Neural progenitor cell (in vitro differentiated cells): Measurements from ENCODE around the gene ARAF. TPM values are rescaled to one million over a fixed set of nuclear protein-coding genes. Genes with fewer than 3 reads are reported as not detected.

ENCODE experiments used
- DNase-seq: peaks from one replicate; pipeline ENCODE4 v3.0.0-alpha.2; 2016; ENCODE audit warnings: low spot score
- H2AFZ ChIP-seq: fragments of 200-600 bp; sonication (generic); replicated peaks from 2 replicates; pipeline ENCODE4 v1.6.1; 2016; ENCODE audit warnings: antibody characterized with exemption
- H3F3A ChIP-seq: fragments of 200-600 bp; sonication (generic); 2 replicates; pipeline ENCODE4 v1.6.1; 2016; ENCODE audit warnings: antibody characterized with exemption, low read depth
- H3K27ac ChIP-seq: fragments of 200-600 bp; sonication (generic); 2 replicates; pipeline ENCODE4 v1.5.1; 2016; ENCODE audit warnings: mild to moderate bottlenecking
- H3K27me3 ChIP-seq: fragments of 200-600 bp; sonication (generic); 2 replicates; pipeline ENCODE4 v1.6.1; 2016; ENCODE audit warnings: mild to moderate bottlenecking, moderate library complexity
- H3K36me3 ChIP-seq: fragments of 200-600 bp; sonication (generic); 2 replicates; pipeline ENCODE4 v1.5.1; 2016
- H3K4me1 ChIP-seq: fragments of 200-600 bp; sonication (generic); 2 replicates; pipeline ENCODE4 v1.6.1; 2016; ENCODE audit warnings: mixed run types
- H3K4me2 ChIP-seq: fragments of 200-600 bp; sonication (generic); 2 replicates; pipeline ENCODE4 v1.6.1; 2016
- H3K4me3 ChIP-seq: fragments of 200-600 bp; sonication (generic); 2 replicates; pipeline ENCODE4 v1.5.1; 2016
- H3K79me2 ChIP-seq: fragments of 200-600 bp; sonication (generic); 2 replicates; pipeline ENCODE4 v1.6.1; 2016; ENCODE audit warnings: low read depth
- H3K9ac ChIP-seq: fragments of 200-600 bp; sonication (generic); 2 replicates; pipeline ENCODE4 v1.6.1; 2016
- H3K9me3 ChIP-seq: fragments of 200-600 bp; sonication (generic); 2 replicates; pipeline ENCODE4 v1.5.1; 2016; ENCODE audit warnings: low read depth
- H4K20me1 ChIP-seq: fragments of 200-600 bp; sonication (generic); 2 replicates; pipeline ENCODE4 v1.6.1; 2016; ENCODE audit warnings: low read depth
- H3K27ac Mint-ChIP-seq: 3 replicates; pipeline ENCODE4 v1.8.0; 2021; ENCODE audit warnings: mixed read lengths
- H3K27me3 Mint-ChIP-seq: 2 replicates; pipeline ENCODE4 v1.8.0; 2022; ENCODE audit warnings: low read depth, mild to moderate bottlenecking, inconsistent platforms, moderate library complexity, mixed read lengths; ENCODE audit not compliant: insufficient read depth
- H3K36me3 Mint-ChIP-seq: 3 replicates; pipeline ENCODE4 v1.8.0; 2021; ENCODE audit warnings: mixed read lengths
- H3K4me1 Mint-ChIP-seq: 3 replicates; pipeline ENCODE4 v1.8.0; 2021; ENCODE audit warnings: mixed read lengths
- H3K4me3 Mint-ChIP-seq: 3 replicates; pipeline ENCODE4 v1.8.0; 2021; ENCODE audit warnings: mild to moderate bottlenecking, moderate library complexity, mixed read lengths
- H3K9me3 Mint-ChIP-seq: 3 replicates; pipeline ENCODE4 v1.8.0; 2020; ENCODE audit warnings: mixed read lengths
- CTCF ChIP-seq: fragments of 200-600 bp; sonication (generic); IDR thresholded peaks from 2 replicates; pipeline ENCODE4 v1.5.1; 2017; ENCODE audit warnings: antibody characterized with exemption, mild to moderate bottlenecking
- EZH2 ChIP-seq: fragments of 200-600 bp; sonication (generic); IDR thresholded peaks from 2 replicates; pipeline ENCODE4 v1.6.1; 2017; ENCODE audit warnings: antibody characterized with exemption, mild to moderate bottlenecking, moderate library complexity
- EZH2phosphoT487 ChIP-seq: fragments of 200-600 bp; sonication (generic); IDR thresholded peaks from 2 replicates; pipeline ENCODE4 v1.6.1; 2017; ENCODE audit warnings: antibody characterized with exemption
- total RNA-seq: library from RNA; depleted of rRNA; stranded (reverse); fragments of >200 nt; gene quantifications from 2 replicates; pipeline ENCODE4 v1.2.3, GENCODE V29; 2015; ENCODE audit warnings: low replicate concordance

ARAF gene
- total RNA-seq, 1 donor from 2014 or later: 17.4 TPM

GRCh38 chrX:47584714-47585113 is 23.7 kb downstream of the ARAF start:
- no peak overlapping the region for H3K27ac ChIP-seq
- H3K9ac ChIP-seq: no peak overlapping the region

GRCh38 chrX:47585273-47585672 is 24.3 kb downstream of the ARAF start:
- Histone ChIP-seq H3K4me2 (no peak overlapping the region), H3K9ac (no peak overlapping the region), H3K4me1 (no peaks in the 10 kb centered on the region), H3K9me3 (no peaks in the 10 kb centered on the region), H3K27ac (no peak overlapping the region), H2AFZ (no peak overlapping the region), H3K27me3 (no peaks in the 10 kb centered on the region), H3K4me3 (no peak overlapping the region), H3K79me2 (no peaks in the 10 kb centered on the region), H4K20me1 (no peaks in the 10 kb centered on the region), H3F3A (no peaks in the 10 kb centered on the region), H3K36me3 (no peaks in the 10 kb centered on the region)
- H3K4me1 Mint-ChIP-seq: peaks cover 6% of the 10 kb centered on the region
- no peak for DNase-seq
- no peak overlapping the region for H3K27ac Mint-ChIP-seq
- H3K36me3 Mint-ChIP-seq: peaks cover 6% of the 10 kb centered on the region
- H3K27me3 Mint-ChIP-seq: peaks cover 8% of the 10 kb centered on the region
- peaks cover 14% of the 10 kb centered on the region for H3K9me3 Mint-ChIP-seq
- H3K4me3 Mint-ChIP-seq: no peak overlapping the region
- TF ChIP-seq EZH2phosphoT487 (no peak), EZH2 (no peak), CTCF (no peak)

More at GRCh38 chrX:47584714-47585113, 23.7 kb downstream of the ARAF start:
- Histone ChIP-seq H3K4me2 (no peak overlapping the region), H3K36me3 (no peaks in the 10 kb centered on the region), H3K4me1 (no peaks in the 10 kb centered on the region), H3K4me3 (no peak overlapping the region), H3K9me3 (no peaks in the 10 kb centered on the region), H3K27me3 (no peaks in the 10 kb centered on the region), H3K79me2 (no peaks in the 10 kb centered on the region), H4K20me1 (no peaks in the 10 kb centered on the region), H2AFZ (no peak overlapping the region), H3F3A (no peaks in the 10 kb centered on the region)
- peaks cover 6% of the 10 kb centered on the region for H3K4me1 Mint-ChIP-seq
- no peak overlapping the region for H3K27ac Mint-ChIP-seq
- TF ChIP-seq CTCF (no peak), EZH2phosphoT487 (no peak), EZH2 (no peak)
- peaks cover 6% of the 10 kb centered on the region for H3K27me3 Mint-ChIP-seq
- peaks cover 11% of the 10 kb centered on the region for H3K9me3 Mint-ChIP-seq
- no peak overlapping the region for H3K4me3 Mint-ChIP-seq
- peaks cover 6% of the 10 kb centered on the region for H3K36me3 Mint-ChIP-seq
- DNase-seq: no peak

GRCh38 chrX:47586043-47586787 is 25.2 kb downstream of the ARAF start:
- Mint-ChIP-seq H3K4me3 (no peak overlapping the region), H3K9me3 (peaks cover 14% of the 10 kb centered on the region), H3K4me1 (peaks cover 6% of the 10 kb centered on the region), H3K27ac (no peak overlapping the region), H3K36me3 (peaks cover 6% of the 10 kb centered on the region), H3K27me3 (peaks cover 8% of the 10 kb centered on the region)
- Histone ChIP-seq H2AFZ (no peak overlapping the region), H3K79me2 (no peaks in the 10 kb centered on the region), H3K4me2 (no peak overlapping the region), H3K4me3 (no peak overlapping the region), H3K27ac (no peak overlapping the region), H3K9me3 (no peaks in the 10 kb centered on the region), H3K27me3 (no peaks in the 10 kb centered on the region), H3K36me3 (no peaks in the 10 kb centered on the region), H3K4me1 (no peaks in the 10 kb centered on the region), H4K20me1 (no peaks in the 10 kb centered on the region), H3F3A (no peaks in the 10 kb centered on the region), H3K9ac (no peak overlapping the region)
- DNase-seq: no peak
- TF ChIP-seq EZH2 (no peak), EZH2phosphoT487 (no peak), CTCF (no peak)
